NB4 (cell line): ENCODE measurements around the gene ABCA4.

Source experiments
- TF ChIP-seq, protein P1 (sequence below): IDR thresholded peaks from one replicate; pipeline ENCODE4 v1.5.1; 2012; ENCODE audit warnings: low read depth, low read length
- TF ChIP-seq, protein P2 (sequence below): IDR thresholded peaks from 2 replicates; pipeline ENCODE4 v1.6.1; 2011; ENCODE audit warnings: low read depth, low read length

DNA sequence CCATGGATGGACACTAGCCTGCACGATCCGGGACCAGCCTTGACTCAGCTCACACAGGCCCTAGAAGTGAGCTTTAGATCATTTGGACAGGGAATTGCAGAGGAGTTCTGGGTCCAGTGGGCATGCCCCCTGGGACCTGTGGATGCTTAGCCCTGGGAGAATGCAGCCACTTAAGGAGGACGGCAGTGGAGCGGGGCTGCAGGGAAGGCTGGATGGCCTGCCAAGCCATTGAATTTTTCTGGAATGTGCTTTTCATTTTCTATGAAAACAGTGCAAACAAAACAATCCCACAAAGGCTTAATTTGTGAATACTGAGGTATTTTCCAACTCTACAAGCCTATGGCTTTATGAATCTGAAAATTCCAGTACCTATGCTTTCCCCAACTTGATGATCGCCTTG lies 131.3 kb downstream of the ABCA4 start:
- TF ChIP-seq, protein P1, sequence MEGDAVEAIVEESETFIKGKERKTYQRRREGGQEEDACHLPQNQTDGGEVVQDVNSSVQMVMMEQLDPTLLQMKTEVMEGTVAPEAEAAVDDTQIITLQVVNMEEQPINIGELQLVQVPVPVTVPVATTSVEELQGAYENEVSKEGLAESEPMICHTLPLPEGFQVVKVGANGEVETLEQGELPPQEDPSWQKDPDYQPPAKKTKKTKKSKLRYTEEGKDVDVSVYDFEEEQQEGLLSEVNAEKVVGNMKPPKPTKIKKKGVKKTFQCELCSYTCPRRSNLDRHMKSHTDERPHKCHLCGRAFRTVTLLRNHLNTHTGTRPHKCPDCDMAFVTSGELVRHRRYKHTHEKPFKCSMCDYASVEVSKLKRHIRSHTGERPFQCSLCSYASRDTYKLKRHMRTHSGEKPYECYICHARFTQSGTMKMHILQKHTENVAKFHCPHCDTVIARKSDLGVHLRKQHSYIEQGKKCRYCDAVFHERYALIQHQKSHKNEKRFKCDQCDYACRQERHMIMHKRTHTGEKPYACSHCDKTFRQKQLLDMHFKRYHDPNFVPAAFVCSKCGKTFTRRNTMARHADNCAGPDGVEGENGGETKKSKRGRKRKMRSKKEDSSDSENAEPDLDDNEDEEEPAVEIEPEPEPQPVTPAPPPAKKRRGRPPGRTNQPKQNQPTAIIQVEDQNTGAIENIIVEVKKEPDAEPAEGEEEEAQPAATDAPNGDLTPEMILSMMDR = no peak
- TF ChIP-seq, protein P2, sequence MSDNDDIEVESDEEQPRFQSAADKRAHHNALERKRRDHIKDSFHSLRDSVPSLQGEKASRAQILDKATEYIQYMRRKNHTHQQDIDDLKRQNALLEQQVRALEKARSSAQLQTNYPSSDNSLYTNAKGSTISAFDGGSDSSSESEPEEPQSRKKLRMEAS = no peak
